Stromal cell of bone marrow (primary cell): ENCODE data around the gene ERGIC3.
"Not testable (repeated sequence)": the region's sequence is repeated elsewhere in the genome, so short reads cannot be mapped to it uniquely, and the experiment has no call there.

Experiments
- DNase-seq: peaks from one replicate; pipeline ENCODE4 v3.0.0-alpha.2; 2012; ENCODE audit warnings: low read depth

ERGIC3 gene

GRCh38 chr20:35541783-35542662 lies at the start of gene ERGIC3:
ERGIC3 (plus strand) TSS chr20:35542078; CDS start chr20:35542098, 20 bp downstream.
- DNase-seq: peak; percentile 89

- no peak for DNase-seq
These were observed 49.5 kb upstream of the ERGIC3 start for GRCh38 chr20:35492352-35492751.

- no peak for DNase-seq
These were observed 45.4 kb upstream of the ERGIC3 start for GRCh38 chr20:35496481-35496880.

- DNase-seq: no peak
These were observed 44.6 kb upstream of the ERGIC3 start for GRCh38 chr20:35497320-35497719.

- no peak for DNase-seq
These were observed 44.1 kb upstream of the ERGIC3 start for GRCh38 chr20:35497780-35498189.

GRCh38 chr20:35499271-35499670 lies 42.6 kb upstream of the ERGIC3 start:
- no peak for DNase-seq

- no peak for DNase-seq
These were observed 39.5 kb upstream of the ERGIC3 start for GRCh38 chr20:35502352-35502751.

GRCh38 chr20:35503281-35503680 lies 38.6 kb upstream of the ERGIC3 start:
- no peak for DNase-seq

GRCh38 chr20:35503841-35504561 lies 37.9 kb upstream of the ERGIC3 start:
- no peak for DNase-seq

GRCh38 chr20:35504751-35505150 lies 37.1 kb upstream of the ERGIC3 start:
- no peak for DNase-seq

GRCh38 chr20:35506179-35506578 lies 35.7 kb upstream of the ERGIC3 start:
- DNase-seq: no peak

- no peak for DNase-seq
These were observed 34.8 kb upstream of the ERGIC3 start for GRCh38 chr20:35506872-35507638.

- DNase-seq: no peak
These were observed 33.2 kb upstream of the ERGIC3 start for GRCh38 chr20:35508493-35509218.

GRCh38 chr20:35510951-35511735 lies 30.7 kb upstream of the ERGIC3 start:
- DNase-seq: no peak

- DNase-seq: no peak
These were observed 30.0 kb upstream of the ERGIC3 start for GRCh38 chr20:35511814-35512420.

- DNase-seq: no peak
These were observed 27.4 kb upstream of the ERGIC3 start for GRCh38 chr20:35514371-35514932.

- DNase-seq: no peak
These were observed 26.5 kb upstream of the ERGIC3 start for GRCh38 chr20:35515341-35515740.

- DNase-seq: peak; percentile 48
These were observed 25.8 kb upstream of the ERGIC3 start for GRCh38 chr20:35515949-35516645.

- DNase-seq: no peak
These were observed 24.8 kb upstream of the ERGIC3 start for GRCh38 chr20:35517125-35517524.

GRCh38 chr20:35517767-35518166 lies 24.1 kb upstream of the ERGIC3 start:
- not testable (repeated sequence) for DNase-seq
